Measurements from ENCODE around the gene RIN3.

RIN3 gene

GRCh38 chr14:92556863-92557543 lies 43.4 kb downstream of the RIN3 start:
- peak; percentile 33 for DNase-seq

- no peak for DNase-seq
Measured at GRCh38 chr14:92557544-92557912, 43.9 kb downstream of the RIN3 start.

- no peak for DNase-seq
Measured at GRCh38 chr14:92558319-92558718, 44.7 kb downstream of the RIN3 start.

GRCh38 chr14:92559486-92559885 lies 45.9 kb downstream of the RIN3 start:
- no peak for DNase-seq

- peak; percentile 69 for DNase-seq
Measured at GRCh38 chr14:92560106-92560865, 46.7 kb downstream of the RIN3 start.

GRCh38 chr14:92561906-92562479 lies 48.4 kb downstream of the RIN3 start:
- DNase-seq: no peak

GRCh38 chr14:92563359-92563758 lies 49.8 kb downstream of the RIN3 start:
- DNase-seq: no peak

- no peak for DNase-seq
Measured at GRCh38 chr14:92563765-92564285, 50.2 kb downstream of the RIN3 start.

GRCh38 chr14:92564344-92565039 lies 50.9 kb downstream of the RIN3 start:
- DNase-seq: no peak

GRCh38 chr14:92565040-92565717 lies 51.6 kb downstream of the RIN3 start:
- no peak for DNase-seq

GRCh38 chr14:92565718-92566115 lies 52.1 kb downstream of the RIN3 start:
- DNase-seq: no peak

- DNase-seq: no peak
Measured at GRCh38 chr14:92567173-92567725, 53.7 kb downstream of the RIN3 start.

GRCh38 chr14:92568621-92569479 lies 55.3 kb downstream of the RIN3 start:
- peak; percentile 61 for DNase-seq

GRCh38 chr14:92570674-92571262 lies 57.2 kb downstream of the RIN3 start:
- DNase-seq: no peak

GRCh38 chr14:92572050-92572449 lies 58.5 kb downstream of the RIN3 start:
- DNase-seq: no peak

GRCh38 chr14:92573761-92574498 lies 60.3 kb downstream of the RIN3 start:
- DNase-seq: no peak

- no peak for DNase-seq
Measured at GRCh38 chr14:92575061-92575747, 61.6 kb downstream of the RIN3 start.

- no peak for DNase-seq
Measured at GRCh38 chr14:92575748-92576303, 62.2 kb downstream of the RIN3 start.

- peak; percentile 38 for DNase-seq
Measured at GRCh38 chr14:92577321-92577742, 63.8 kb downstream of the RIN3 start.

Data from activated CD8-positive, alpha-beta memory T cell treated with anti-CD3 and anti-CD28 coated beads, Interleukin-2, amount 50 U/mL, for 4 hours (primary cell).